ENCODE results near the gene PUM2. TPM values are rescaled to one million over a fixed set of nuclear protein-coding genes. Genes with fewer than 3 reads are reported as not detected.

Gene PUM2
- polyA plus RNA-seq, 1 donor (not counting 4 experiments of a cell fraction or from before 2014, with no cell fraction given): 47.5 TPM

DNA sequence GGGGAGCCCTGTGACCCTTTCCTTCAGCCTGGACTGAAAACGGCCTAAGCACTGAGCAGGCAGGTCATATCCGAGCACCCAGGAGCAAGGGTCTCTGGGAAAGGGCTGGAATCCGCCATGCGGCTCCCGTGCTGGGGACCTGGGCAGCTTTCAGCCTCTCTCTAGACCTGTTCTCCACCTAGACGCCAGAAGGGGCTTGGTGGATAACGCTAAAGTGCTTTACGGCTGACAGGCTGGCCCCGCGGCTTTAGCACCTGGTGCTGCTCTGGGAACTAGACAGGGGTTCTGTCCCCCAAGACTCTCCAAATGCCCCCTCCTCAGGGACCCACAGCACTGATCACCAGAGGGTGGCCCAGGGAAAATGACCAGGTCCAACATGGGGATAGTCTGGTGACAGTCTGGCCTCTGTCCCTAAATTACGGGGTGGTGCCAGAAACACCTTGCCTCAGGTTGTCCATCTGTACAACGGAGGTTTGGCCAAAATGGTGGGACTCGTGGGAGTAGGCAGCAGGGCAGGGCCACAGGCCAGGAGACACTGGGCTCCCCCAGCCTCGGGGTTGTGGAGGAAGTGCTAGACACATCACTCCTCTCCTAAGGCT is 138.7 kb downstream of the PUM2 start:
- dilution Hi-C loops (cut with MboI; ENCODE audit: extremely low pct_ligation_motif_present, low sequenced_read_pairs): no loop called here
- peaks cover 99% of the 10 kb centered on the region for H3K4me1 ChIP-seq (ENCODE audit: control insufficient read depth, extremely low read depth, insufficient read depth, low read length)
- peaks cover 98% of the 10 kb centered on the region for H3K79me2 ChIP-seq (ENCODE audit: control insufficient read depth, insufficient read depth, low read length)
- peak overlapping the region; percentile 96 for H3K27ac ChIP-seq (ENCODE audit: control insufficient read depth, insufficient read depth, low read length)
- FAIRE-seq: no peak
- no peaks in the 10 kb centered on the region for H3K9me3 ChIP-seq (ENCODE audit: control insufficient read depth, low read depth, low read length)
- no peak for DNase-seq (ENCODE audit: low read depth, low spot score)
- peak overlapping the region in 2 of 3 experiments; percentile 15 to 34 for H3K4me3 ChIP-seq (ENCODE audit: control insufficient read depth in 2 of 3, extremely low read depth in 1 of 3, insufficient read depth in 2 of 3, low read depth in 1 of 3, low read length in 3 of 3)
- H3K9me1 ChIP-seq (ENCODE audit: control insufficient read depth, extremely low read depth, insufficient read depth, low read length): peaks cover 6% of the 10 kb centered on the region
- peak overlapping the region; percentile 96 for H3K9ac ChIP-seq (ENCODE audit: control insufficient read depth, extremely low read depth, insufficient read depth, low read length)
- no peak for TF ChIP-seq EZH2 (IDR thresholded peaks at IDR 0.05; ENCODE audit: low read length)
- TF ChIP-seq, protein P1, sequence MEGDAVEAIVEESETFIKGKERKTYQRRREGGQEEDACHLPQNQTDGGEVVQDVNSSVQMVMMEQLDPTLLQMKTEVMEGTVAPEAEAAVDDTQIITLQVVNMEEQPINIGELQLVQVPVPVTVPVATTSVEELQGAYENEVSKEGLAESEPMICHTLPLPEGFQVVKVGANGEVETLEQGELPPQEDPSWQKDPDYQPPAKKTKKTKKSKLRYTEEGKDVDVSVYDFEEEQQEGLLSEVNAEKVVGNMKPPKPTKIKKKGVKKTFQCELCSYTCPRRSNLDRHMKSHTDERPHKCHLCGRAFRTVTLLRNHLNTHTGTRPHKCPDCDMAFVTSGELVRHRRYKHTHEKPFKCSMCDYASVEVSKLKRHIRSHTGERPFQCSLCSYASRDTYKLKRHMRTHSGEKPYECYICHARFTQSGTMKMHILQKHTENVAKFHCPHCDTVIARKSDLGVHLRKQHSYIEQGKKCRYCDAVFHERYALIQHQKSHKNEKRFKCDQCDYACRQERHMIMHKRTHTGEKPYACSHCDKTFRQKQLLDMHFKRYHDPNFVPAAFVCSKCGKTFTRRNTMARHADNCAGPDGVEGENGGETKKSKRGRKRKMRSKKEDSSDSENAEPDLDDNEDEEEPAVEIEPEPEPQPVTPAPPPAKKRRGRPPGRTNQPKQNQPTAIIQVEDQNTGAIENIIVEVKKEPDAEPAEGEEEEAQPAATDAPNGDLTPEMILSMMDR (optimal IDR thresholded peaks at IDR 0.05 in 1 of 3, IDR thresholded peaks at IDR 0.05 in 1 of 3, conservative IDR thresholded peaks at IDR 0.05 in 1 of 3; ENCODE audit: extremely low read depth in 1 of 3, insufficient read depth in 2 of 3, low read length in 3 of 3): no peak
- peaks cover 22% of the 10 kb centered on the region for H4K20me1 ChIP-seq (ENCODE audit: control insufficient read depth, extremely low read depth, insufficient read depth, low read length)
- peak overlapping the region; percentile 92 for H3K4me2 ChIP-seq (ENCODE audit: control insufficient read depth, extremely low read depth, insufficient read depth, low read depth, low read length)
- H3K36me3 ChIP-seq (ENCODE audit: control insufficient read depth in 2 of 2, extremely low read depth in 1 of 2, insufficient read depth in 2 of 2, low read length in 2 of 2): peaks cover 29 to 75% of the 10 kb centered on the region in 2 experiments
- no peaks in the 10 kb centered on the region for H3K27me3 ChIP-seq (ENCODE audit: control insufficient read depth, extremely low read depth, insufficient read depth, low read length)
- no peak overlapping the region for H2AFZ ChIP-seq (ENCODE audit: control insufficient read depth, low read length)

DNA sequence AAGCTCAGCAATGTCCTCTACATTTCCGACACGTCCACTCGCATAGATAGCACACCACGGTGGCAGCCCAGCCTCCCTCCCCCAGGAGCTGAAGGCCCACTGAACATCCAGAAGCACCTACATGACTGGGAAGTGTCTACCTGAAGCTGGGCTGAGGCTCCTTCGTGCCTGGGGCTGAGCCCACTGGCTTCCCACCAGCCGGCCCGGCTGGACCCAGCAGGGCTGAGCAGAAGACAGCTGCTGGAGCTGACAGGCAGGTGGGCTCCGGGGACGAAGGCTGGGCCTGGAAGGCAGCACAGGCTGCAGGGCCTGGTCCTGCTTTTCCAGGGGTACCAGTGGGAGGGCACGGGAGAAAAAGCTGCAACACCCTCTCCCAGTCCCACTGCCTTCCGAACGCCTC is 139.2 kb downstream of the PUM2 start:
- Histone ChIP-seq H4K20me1 (ENCODE audit: control insufficient read depth, extremely low read depth, insufficient read depth, low read length) (peaks cover 23% of the 10 kb centered on the region), H3K9me3 (ENCODE audit: control insufficient read depth, low read depth, low read length) (no peaks in the 10 kb centered on the region), H2AFZ (ENCODE audit: control insufficient read depth, low read length) (no peak overlapping the region), H3K36me3 (ENCODE audit: control insufficient read depth in 2 of 2, extremely low read depth in 1 of 2, insufficient read depth in 2 of 2, low read length in 2 of 2) (peaks cover 30 to 75% of the 10 kb centered on the region in 2 experiments), H3K9me1 (ENCODE audit: control insufficient read depth, extremely low read depth, insufficient read depth, low read length) (peaks cover 8% of the 10 kb centered on the region), H3K4me1 (ENCODE audit: control insufficient read depth, extremely low read depth, insufficient read depth, low read length) (peaks cover 99% of the 10 kb centered on the region), H3K4me2 (ENCODE audit: control insufficient read depth, extremely low read depth, insufficient read depth, low read depth, low read length) (peak overlapping the region; percentile 92), H3K27me3 (ENCODE audit: control insufficient read depth, extremely low read depth, insufficient read depth, low read length) (no peaks in the 10 kb centered on the region), H3K4me3 (ENCODE audit: control insufficient read depth in 2 of 3, extremely low read depth in 1 of 3, insufficient read depth in 2 of 3, low read depth in 1 of 3, low read length in 3 of 3) (no peak overlapping the region), H3K27ac (ENCODE audit: control insufficient read depth, insufficient read depth, low read length) (peak overlapping the region; percentile 96), H3K9ac (ENCODE audit: control insufficient read depth, extremely low read depth, insufficient read depth, low read length) (peak overlapping the region; percentile 96), H3K79me2 (ENCODE audit: control insufficient read depth, insufficient read depth, low read length) (peaks cover 98% of the 10 kb centered on the region)
- FAIRE-seq (no peak), DNase-seq (ENCODE audit: low read depth, low spot score) (no peak)
- TF ChIP-seq EZH2 (IDR thresholded peaks at IDR 0.05; ENCODE audit: low read length): no peak
- TF ChIP-seq, protein P1 (optimal IDR thresholded peaks at IDR 0.05 in 1 of 3, IDR thresholded peaks at IDR 0.05 in 1 of 3, conservative IDR thresholded peaks at IDR 0.05 in 1 of 3; ENCODE audit: extremely low read depth in 1 of 3, insufficient read depth in 2 of 3, low read length in 3 of 3): no peak
- dilution Hi-C loops (cut with MboI; ENCODE audit: extremely low pct_ligation_motif_present, low sequenced_read_pairs): no loop called here
